Astrocyte of the spinal cord (primary cell): ENCODE measurements around the gene B4GALT6.

ENCODE experiments used
- DNase-seq: peaks from one replicate; pipeline ENCODE4 v3.0.0; 2011; ENCODE audit warnings: low read depth, low spot score
- H3K4me3 ChIP-seq: 2 replicates; pipeline ENCODE4 v1.5.1; 2011; ENCODE audit warnings: low read depth, mild to moderate bottlenecking, low read length, moderate library complexity
- CTCF ChIP-seq: IDR thresholded peaks from 2 replicates; pipeline ENCODE4 v1.5.1; 2012; ENCODE audit warnings: low read depth, mild to moderate bottlenecking, low read length, inconsistent platforms
- in situ Hi-C: cut with HindIII; loops from 2 replicates; pipeline ENCODE4 v1.10.0; 2017; ENCODE audit warnings: low sequenced_read_pairs

Gene B4GALT6

GRCh38 chr18:31710826-31711225 is 26.4 kb upstream of the B4GALT6 start:
- no peak for TF ChIP-seq CTCF
- in situ Hi-C loops: no loop called here
- DNase-seq: no peak
- no peak overlapping the region for H3K4me3 ChIP-seq

- in situ Hi-C loops: no loop called here
- H3K4me3 ChIP-seq: no peak overlapping the region
- TF ChIP-seq CTCF: no peak
- no peak for DNase-seq
Observed at GRCh38 chr18:31707815-31708214, 23.4 kb upstream of the B4GALT6 start.

- no peak overlapping the region for H3K4me3 ChIP-seq
- in situ Hi-C loops: no loop called here
- no peak for TF ChIP-seq CTCF
- no peak for DNase-seq
Observed at GRCh38 chr18:31702449-31702848, 18.1 kb upstream of the B4GALT6 start.

- in situ Hi-C loops: no loop called here
- no peak for TF ChIP-seq CTCF
- DNase-seq: no peak
- H3K4me3 ChIP-seq: no peak overlapping the region
Observed at GRCh38 chr18:31701744-31702143, 17.4 kb upstream of the B4GALT6 start.

GRCh38 chr18:31700990-31701389 is 16.6 kb upstream of the B4GALT6 start:
- H3K4me3 ChIP-seq: no peak overlapping the region
- no peak for TF ChIP-seq CTCF
- DNase-seq: no peak
- in situ Hi-C loops: no loop called here

GRCh38 chr18:31697351-31698298 is 13.2 kb upstream of the B4GALT6 start:
- DNase-seq: no peak
- no peak overlapping the region for H3K4me3 ChIP-seq
- in situ Hi-C loops: no loop called here
- TF ChIP-seq CTCF: no peak
